WTC11 (cell line): Measurements from ENCODE around the gene CCDC12.
A peak's percentile ranks its signal among the peaks of the same experiment; 100 is the strongest.

ENCODE experiments used
- RELA ChIP-seq: sonication (generic); formaldehyde crosslinking; IDR thresholded peaks from 2 replicates; pipeline ENCODE4 v1.8.1; 2022; ENCODE audit warnings: missing genetic modification reagents, mild to moderate bottlenecking, borderline replicate concordance
- TF ChIP-seq, protein P1 (sequence below): sonication (generic); formaldehyde crosslinking; IDR thresholded peaks from 2 replicates; pipeline ENCODE4 v1.8.0; 2022; ENCODE audit warnings: mild to moderate bottlenecking, missing genetic modification reagents
- TF ChIP-seq, protein P2 (sequence below): fragments of 200-600 bp; IDR thresholded peaks from 2 replicates; pipeline ENCODE4 v1.8.0; 2022; ENCODE audit warnings: antibody characterized with exemption
- TF ChIP-seq, protein P3 (sequence below): sonication (generic); formaldehyde crosslinking; conservative IDR thresholded peaks from 2 replicates; pipeline ENCODE4 v1.8.1; 2022; ENCODE audit warnings: mild to moderate bottlenecking, missing genetic modification reagents
- TF ChIP-seq, protein P4 (sequence below): sonication (generic); formaldehyde crosslinking; IDR thresholded peaks from 2 replicates; pipeline ENCODE4 v1.8.1; 2022; ENCODE audit warnings: missing genetic modification reagents, borderline replicate concordance
- TF ChIP-seq, protein P5 (sequence below): sonication (generic); formaldehyde crosslinking; IDR thresholded peaks from 2 replicates; pipeline ENCODE4 v1.8.1; 2023; ENCODE audit warnings: mild to moderate bottlenecking, missing genetic modification reagents, moderate library complexity
- TF ChIP-seq, protein P6 (sequence below): sonication (generic); formaldehyde crosslinking; IDR thresholded peaks from 2 replicates; pipeline ENCODE4 v1.8.0; 2022; ENCODE audit warnings: mild to moderate bottlenecking, missing genetic modification reagents

DNA sequence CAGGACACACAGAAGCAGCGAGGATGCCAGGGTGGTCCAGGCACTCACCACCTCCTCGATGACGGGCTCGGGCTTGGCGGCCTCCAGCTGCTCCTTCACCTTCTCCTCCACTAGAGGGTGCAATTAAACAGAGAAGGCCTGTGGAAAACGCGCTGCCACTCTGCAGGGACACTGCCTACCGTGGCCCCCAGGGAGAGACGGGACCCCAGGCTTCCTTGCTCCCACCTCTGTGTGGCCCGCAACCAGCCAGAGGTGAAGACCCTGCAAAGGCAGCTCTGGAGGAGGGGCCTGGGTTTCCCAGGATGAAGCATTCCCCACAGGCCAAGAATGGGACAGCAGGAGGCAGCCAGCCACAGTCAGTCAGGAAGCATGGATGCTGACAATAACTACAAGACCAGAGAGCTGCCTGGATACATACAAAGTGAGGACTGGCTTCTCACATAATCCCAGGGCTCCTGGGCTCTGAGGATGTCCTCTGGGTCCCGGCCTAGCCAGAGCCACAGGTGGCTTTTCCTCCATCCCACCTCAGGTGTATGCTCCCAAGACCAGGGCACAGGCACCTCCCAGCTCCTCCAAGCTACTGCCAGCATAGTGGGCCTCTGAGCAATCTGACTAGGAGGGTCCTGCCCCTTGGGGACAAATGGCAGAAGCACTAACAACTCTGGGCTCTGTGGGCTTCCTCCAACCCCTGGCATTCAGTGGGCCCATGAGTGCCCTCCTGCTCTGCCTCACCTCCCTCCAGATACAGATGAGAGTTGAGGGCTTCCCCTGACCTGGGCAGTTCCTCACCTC, 52.8 kb downstream of the CCDC12 start:
- TF ChIP-seq, protein P1, sequence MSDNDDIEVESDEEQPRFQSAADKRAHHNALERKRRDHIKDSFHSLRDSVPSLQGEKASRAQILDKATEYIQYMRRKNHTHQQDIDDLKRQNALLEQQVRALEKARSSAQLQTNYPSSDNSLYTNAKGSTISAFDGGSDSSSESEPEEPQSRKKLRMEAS (CRISPR knock-in tag): no peak
- no peak for TF ChIP-seq RELA (CRISPR knock-in tag)
- TF ChIP-seq, protein P2, sequence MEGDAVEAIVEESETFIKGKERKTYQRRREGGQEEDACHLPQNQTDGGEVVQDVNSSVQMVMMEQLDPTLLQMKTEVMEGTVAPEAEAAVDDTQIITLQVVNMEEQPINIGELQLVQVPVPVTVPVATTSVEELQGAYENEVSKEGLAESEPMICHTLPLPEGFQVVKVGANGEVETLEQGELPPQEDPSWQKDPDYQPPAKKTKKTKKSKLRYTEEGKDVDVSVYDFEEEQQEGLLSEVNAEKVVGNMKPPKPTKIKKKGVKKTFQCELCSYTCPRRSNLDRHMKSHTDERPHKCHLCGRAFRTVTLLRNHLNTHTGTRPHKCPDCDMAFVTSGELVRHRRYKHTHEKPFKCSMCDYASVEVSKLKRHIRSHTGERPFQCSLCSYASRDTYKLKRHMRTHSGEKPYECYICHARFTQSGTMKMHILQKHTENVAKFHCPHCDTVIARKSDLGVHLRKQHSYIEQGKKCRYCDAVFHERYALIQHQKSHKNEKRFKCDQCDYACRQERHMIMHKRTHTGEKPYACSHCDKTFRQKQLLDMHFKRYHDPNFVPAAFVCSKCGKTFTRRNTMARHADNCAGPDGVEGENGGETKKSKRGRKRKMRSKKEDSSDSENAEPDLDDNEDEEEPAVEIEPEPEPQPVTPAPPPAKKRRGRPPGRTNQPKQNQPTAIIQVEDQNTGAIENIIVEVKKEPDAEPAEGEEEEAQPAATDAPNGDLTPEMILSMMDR: peak; percentile 37; the same call in 1 of the 2 replicates
- TF ChIP-seq, protein P3, sequence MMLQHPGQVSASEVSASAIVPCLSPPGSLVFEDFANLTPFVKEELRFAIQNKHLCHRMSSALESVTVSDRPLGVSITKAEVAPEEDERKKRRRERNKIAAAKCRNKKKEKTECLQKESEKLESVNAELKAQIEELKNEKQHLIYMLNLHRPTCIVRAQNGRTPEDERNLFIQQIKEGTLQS (CRISPR knock-in tag): no peak
- TF ChIP-seq, protein P4, sequence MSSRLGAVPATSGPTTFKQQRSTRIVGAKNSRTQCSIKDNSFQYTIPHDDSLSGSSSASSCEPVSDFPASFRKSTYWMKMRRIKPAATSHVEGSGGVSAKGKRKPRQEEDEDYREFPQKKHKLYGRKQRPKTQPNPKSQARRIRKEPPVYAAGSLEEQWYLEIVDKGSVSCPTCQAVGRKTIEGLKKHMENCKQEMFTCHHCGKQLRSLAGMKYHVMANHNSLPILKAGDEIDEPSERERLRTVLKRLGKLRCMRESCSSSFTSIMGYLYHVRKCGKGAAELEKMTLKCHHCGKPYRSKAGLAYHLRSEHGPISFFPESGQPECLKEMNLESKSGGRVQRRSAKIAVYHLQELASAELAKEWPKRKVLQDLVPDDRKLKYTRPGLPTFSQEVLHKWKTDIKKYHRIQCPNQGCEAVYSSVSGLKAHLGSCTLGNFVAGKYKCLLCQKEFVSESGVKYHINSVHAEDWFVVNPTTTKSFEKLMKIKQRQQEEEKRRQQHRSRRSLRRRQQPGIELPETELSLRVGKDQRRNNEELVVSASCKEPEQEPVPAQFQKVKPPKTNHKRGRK: no peak
- TF ChIP-seq, protein P5, sequence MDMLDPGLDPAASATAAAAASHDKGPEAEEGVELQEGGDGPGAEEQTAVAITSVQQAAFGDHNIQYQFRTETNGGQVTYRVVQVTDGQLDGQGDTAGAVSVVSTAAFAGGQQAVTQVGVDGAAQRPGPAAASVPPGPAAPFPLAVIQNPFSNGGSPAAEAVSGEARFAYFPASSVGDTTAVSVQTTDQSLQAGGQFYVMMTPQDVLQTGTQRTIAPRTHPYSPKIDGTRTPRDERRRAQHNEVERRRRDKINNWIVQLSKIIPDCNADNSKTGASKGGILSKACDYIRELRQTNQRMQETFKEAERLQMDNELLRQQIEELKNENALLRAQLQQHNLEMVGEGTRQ (CRISPR knock-in tag): no peak
- TF ChIP-seq, protein P6, sequence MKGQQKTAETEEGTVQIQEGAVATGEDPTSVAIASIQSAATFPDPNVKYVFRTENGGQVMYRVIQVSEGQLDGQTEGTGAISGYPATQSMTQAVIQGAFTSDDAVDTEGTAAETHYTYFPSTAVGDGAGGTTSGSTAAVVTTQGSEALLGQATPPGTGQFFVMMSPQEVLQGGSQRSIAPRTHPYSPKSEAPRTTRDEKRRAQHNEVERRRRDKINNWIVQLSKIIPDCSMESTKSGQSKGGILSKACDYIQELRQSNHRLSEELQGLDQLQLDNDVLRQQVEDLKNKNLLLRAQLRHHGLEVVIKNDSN (CRISPR knock-in tag): no peak
